ENCODE data around the gene CPTP. TPM values are rescaled to one million over a fixed set of nuclear protein-coding genes. Genes with fewer than 3 reads are reported as not detected.

The CPTP gene
- total and polyA plus RNA-seq, 2 of the 13 experiments (the other 11 are each of a cell fraction or from before 2014, with no cell fraction given): 5.5 to 9.3 TPM

- TF ChIP-seq LCORL (IDR thresholded peaks at IDR 0.05) (no peak), LCORL (CRISPR knock-in tag; IDR thresholded peaks at IDR 0.05) (0 out of 2 replicates have a peak, but pooled peaks have one; percentile 65), SIX1 (CRISPR knock-in tag; IDR thresholded peaks at IDR 0.05; ENCODE audit: borderline replicate concordance) (no peak), PHF20 (CRISPR knock-in tag; IDR thresholded peaks at IDR 0.05) (no peak), FOXA1 (IDR thresholded peaks at IDR 0.05) (no peak), FOXA1 (CRISPR knock-in tag; IDR thresholded peaks at IDR 0.05) (0 out of 2 replicates have a peak, but pooled peaks have one; percentile 14), CENPT (CRISPR knock-in tag; IDR thresholded peaks at IDR 0.05; ENCODE audit: low read depth) (peak; percentile 54; the same call in 1 of the 2 replicates), ADNP (CRISPR knock-in tag; IDR thresholded peaks at IDR 0.05) (no peak), ZNF672 (CRISPR knock-in tag; IDR thresholded peaks at IDR 0.05) (0 out of 2 replicates have a peak, but pooled peaks have one; percentile 25), ZNF615 (CRISPR knock-in tag; IDR thresholded peaks at IDR 0.05; ENCODE audit: borderline replicate concordance) (no peak), TOPORS (CRISPR knock-in tag; IDR thresholded peaks at IDR 0.05) (no peak), NAIF1 (CRISPR knock-in tag; IDR thresholded peaks at IDR 0.05; ENCODE audit: borderline replicate concordance) (no peak), MLLT10 (CRISPR knock-in tag; IDR thresholded peaks at IDR 0.05) (no peak), ZFX (CRISPR knock-in tag; IDR thresholded peaks at IDR 0.05; ENCODE audit: low read depth) (peak; percentile 41; the same call in 1 of the 2 replicates), JUN (CRISPR knock-in tag; IDR thresholded peaks at IDR 0.05) (no peak), ZNF331 (CRISPR knock-in tag; IDR thresholded peaks at IDR 0.05) (0 out of 2 replicates have a peak, but pooled peaks have one; percentile 14), GLI4 (CRISPR knock-in tag; IDR thresholded peaks at IDR 0.05; ENCODE audit: borderline replicate concordance) (no peak), ZNF136 (CRISPR knock-in tag; IDR thresholded peaks at IDR 0.05; ENCODE audit: low read depth) (no peak), EED (CRISPR knock-in tag; IDR thresholded peaks at IDR 0.05) (no peak), ZFP1 (CRISPR knock-in tag; IDR thresholded peaks at IDR 0.05) (no peak), STAT5B (CRISPR knock-in tag; IDR thresholded peaks at IDR 0.05) (no peak), ZNF891 (CRISPR knock-in tag; IDR thresholded peaks at IDR 0.05) (0 out of 2 replicates have a peak, but pooled peaks have one; percentile 21), CREM (IDR thresholded peaks at IDR 0.05) (no peak), CREM (CRISPR knock-in tag; IDR thresholded peaks at IDR 0.05) (no peak), KDM1A (CRISPR knock-in tag; IDR thresholded peaks at IDR 0.05) (no peak), ZNF652 (CRISPR knock-in tag; IDR thresholded peaks at IDR 0.05; ENCODE audit: borderline replicate concordance, low read depth) (no peak), ZNF292 (CRISPR knock-in tag; IDR thresholded peaks at IDR 0.05; ENCODE audit: borderline replicate concordance, low read depth) (no peak)
- TF ChIP-seq, protein P1, sequence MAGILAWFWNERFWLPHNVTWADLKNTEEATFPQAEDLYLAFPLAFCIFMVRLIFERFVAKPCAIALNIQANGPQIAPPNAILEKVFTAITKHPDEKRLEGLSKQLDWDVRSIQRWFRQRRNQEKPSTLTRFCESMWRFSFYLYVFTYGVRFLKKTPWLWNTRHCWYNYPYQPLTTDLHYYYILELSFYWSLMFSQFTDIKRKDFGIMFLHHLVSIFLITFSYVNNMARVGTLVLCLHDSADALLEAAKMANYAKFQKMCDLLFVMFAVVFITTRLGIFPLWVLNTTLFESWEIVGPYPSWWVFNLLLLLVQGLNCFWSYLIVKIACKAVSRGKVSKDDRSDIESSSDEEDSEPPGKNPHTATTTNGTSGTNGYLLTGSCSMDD (CRISPR knock-in tag; IDR thresholded peaks at IDR 0.05): no peak
- TF ChIP-seq, protein P2, sequence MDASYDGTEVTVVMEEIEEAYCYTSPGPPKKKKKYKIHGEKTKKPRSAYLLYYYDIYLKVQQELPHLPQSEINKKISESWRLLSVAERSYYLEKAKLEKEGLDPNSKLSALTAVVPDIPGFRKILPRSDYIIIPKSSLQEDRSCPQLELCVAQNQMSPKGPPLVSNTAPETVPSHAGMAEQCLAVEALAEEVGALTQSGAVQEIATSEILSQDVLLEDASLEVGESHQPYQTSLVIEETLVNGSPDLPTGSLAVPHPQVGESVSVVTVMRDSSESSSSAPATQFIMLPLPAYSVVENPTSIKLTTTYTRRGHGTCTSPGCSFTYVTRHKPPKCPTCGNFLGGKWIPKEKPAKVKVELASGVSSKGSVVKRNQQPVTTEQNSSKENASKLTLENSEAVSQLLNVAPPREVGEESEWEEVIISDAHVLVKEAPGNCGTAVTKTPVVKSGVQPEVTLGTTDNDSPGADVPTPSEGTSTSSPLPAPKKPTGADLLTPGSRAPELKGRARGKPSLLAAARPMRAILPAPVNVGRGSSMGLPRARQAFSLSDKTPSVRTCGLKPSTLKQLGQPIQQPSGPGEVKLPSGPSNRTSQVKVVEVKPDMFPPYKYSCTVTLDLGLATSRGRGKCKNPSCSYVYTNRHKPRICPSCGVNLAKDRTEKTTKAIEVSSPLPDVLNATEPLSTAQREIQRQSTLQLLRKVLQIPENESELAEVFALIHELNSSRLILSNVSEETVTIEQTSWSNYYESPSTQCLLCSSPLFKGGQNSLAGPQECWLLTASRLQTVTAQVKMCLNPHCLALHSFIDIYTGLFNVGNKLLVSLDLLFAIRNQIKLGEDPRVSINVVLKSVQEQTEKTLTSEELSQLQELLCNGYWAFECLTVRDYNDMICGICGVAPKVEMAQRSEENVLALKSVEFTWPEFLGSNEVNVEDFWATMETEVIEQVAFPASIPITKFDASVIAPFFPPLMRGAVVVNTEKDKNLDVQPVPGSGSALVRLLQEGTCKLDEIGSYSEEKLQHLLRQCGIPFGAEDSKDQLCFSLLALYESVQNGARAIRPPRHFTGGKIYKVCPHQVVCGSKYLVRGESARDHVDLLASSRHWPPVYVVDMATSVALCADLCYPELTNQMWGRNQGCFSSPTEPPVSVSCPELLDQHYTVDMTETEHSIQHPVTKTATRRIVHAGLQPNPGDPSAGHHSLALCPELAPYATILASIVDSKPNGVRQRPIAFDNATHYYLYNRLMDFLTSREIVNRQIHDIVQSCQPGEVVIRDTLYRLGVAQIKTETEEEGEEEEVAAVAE (CRISPR knock-in tag; IDR thresholded peaks at IDR 0.05; ENCODE audit: borderline replicate concordance): no peak
These were observed 32.8 kb upstream of the CPTP start (continued) for GRCh38 chr1:1291548-1292441.
